ENCODE results near the gene PNP. TPM values are rescaled to one million over a fixed set of nuclear protein-coding genes. Genes with fewer than 3 reads are reported as not detected.

PNP gene
- total and polyA plus RNA-seq, 10 of the 15 experiments (the other 5 are each of a cell fraction or from before 2014, with no cell fraction given), result 103 to 215 (median 138) TPM

DNA sequence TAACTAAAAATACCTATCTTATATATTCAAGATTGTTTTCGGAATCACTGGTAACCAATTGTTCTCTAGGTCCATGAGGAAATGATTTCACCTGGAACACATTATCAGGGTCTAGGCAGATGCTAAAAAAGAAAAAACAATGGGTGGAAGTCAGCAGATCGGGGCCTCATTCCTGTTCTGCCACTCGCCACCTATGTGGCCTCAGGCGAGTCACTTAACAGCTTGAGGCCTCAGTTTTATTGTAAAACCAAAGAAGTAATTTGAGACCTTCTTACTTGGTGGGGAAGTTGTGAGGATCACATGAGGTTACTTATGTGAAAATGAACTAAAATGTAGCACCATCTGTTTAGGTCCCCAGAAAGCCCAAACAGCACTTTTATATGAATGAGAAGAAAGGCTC lies 29.9 kb downstream of the PNP start:
- CTCF ChIA-PET, result interaction anchor here (1.9 kb wide), 1 partner anchor 11 kb away, joined by 12 read pairs; no protein-coding TSS in a partner anchor

More for the DNA sequence above, 29.9 kb downstream of the PNP start:
- Histone ChIP-seq H4K20me1 (ENCODE audit: control insufficient read depth, insufficient read depth) (no peaks in the 10 kb centered on the region), H3K9me3 (replicated peaks; ENCODE audit: control insufficient read depth, insufficient read depth, low read length) (no peaks in the 10 kb centered on the region; the same call in 2 of the 3 replicates), H3K36me3 (ENCODE audit: control insufficient read depth in 2 of 2, insufficient read depth in 2 of 2, low read length in 1 of 2) (no peaks in the 10 kb centered on the region), H3K4me3 (no peak overlapping the region), H3K27me3 (replicated peaks in 1 of 2; ENCODE audit: control insufficient read depth in 2 of 2, insufficient read depth in 2 of 2, low read length in 1 of 2) (no peaks in the 10 kb centered on the region), H2AFZ (ENCODE audit: control insufficient read depth, low read depth, low read length) (no peak overlapping the region), H3K79me2 (ENCODE audit: control insufficient read depth, insufficient read depth, low read length) (no peaks in the 10 kb centered on the region), H3K4me2 (ENCODE audit: control insufficient read depth, insufficient read depth) (no peak overlapping the region), H3K9ac (ENCODE audit: control insufficient read depth, insufficient read depth, low read length) (no peak overlapping the region), H3K4me1 (ENCODE audit: control insufficient read depth, insufficient read depth, low read length) (peaks cover 8% of the 10 kb centered on the region; the same call in 1 of the 2 replicates), H3K27ac (ENCODE audit: control insufficient read depth, insufficient read depth) (no peak overlapping the region)
- BruUV-seq (replicated peaks), result no TSS peak
- ChIA-PET RAD21 (ENCODE audit: unreplicated experiment) (no interaction called here), POLR2A (no interaction called here), SMC1A (ENCODE audit: uncharacterized antibody, unreplicated experiment) (no interaction called here)
- no peak for DNase-seq (ENCODE audit: low read depth, low spot score)
- intact Hi-C loops (cut with micrococcal nuclease; ENCODE audit: unreplicated experiment) (no loop called here), in situ Hi-C loops (cut with MboI) (no loop called here)
- no peak for FAIRE-seq
- no peak for TF ChIP-seq ESRRA (IDR thresholded peaks at IDR 0.05; ENCODE audit: low read length)
- TF ChIP-seq TCF12 (IDR thresholded peaks at IDR 0.05; ENCODE audit: low read depth, low read length), result no peak
- TF ChIP-seq HDAC2 (IDR thresholded peaks at IDR 0.05), result no peak
- no peak for TF ChIP-seq ASH2L (IDR thresholded peaks at IDR 0.05; ENCODE audit: borderline replicate concordance, low read depth)
- TF ChIP-seq NRF1 (conservative IDR thresholded peaks at IDR 0.05; ENCODE audit: low read depth, low read length), result no peak
- TF ChIP-seq MTA3 (IDR thresholded peaks at IDR 0.05; ENCODE audit: borderline replicate concordance, low read length), result no peak
- TF ChIP-seq BACH1 (IDR thresholded peaks at IDR 0.05; ENCODE audit: borderline replicate concordance), result no peak
- no peak for TF ChIP-seq DPF2 (IDR thresholded peaks at IDR 0.05)
- TF ChIP-seq PAX5 (IDR thresholded peaks at IDR 0.05; ENCODE audit: borderline replicate concordance, low read depth, low read length), result no peak
- no peak for TF ChIP-seq IRF3 (IDR thresholded peaks at IDR 0.05)
- TF ChIP-seq ZNF384 (IDR thresholded peaks at IDR 0.05; ENCODE audit: borderline replicate concordance, low read depth, low read length), result no peak
- no peak for TF ChIP-seq SUPT20H (IDR thresholded peaks at IDR 0.05; ENCODE audit: borderline replicate concordance, control insufficient read depth, low read depth, low read length)
- no peak for TF ChIP-seq HDAC6 (IDR thresholded peaks at IDR 0.05; ENCODE audit: unreplicated experiment)
- no peak for TF ChIP-seq CHD2 (IDR thresholded peaks at IDR 0.05; ENCODE audit: borderline replicate concordance, low read depth, low read length)
- TF ChIP-seq, protein P1, sequence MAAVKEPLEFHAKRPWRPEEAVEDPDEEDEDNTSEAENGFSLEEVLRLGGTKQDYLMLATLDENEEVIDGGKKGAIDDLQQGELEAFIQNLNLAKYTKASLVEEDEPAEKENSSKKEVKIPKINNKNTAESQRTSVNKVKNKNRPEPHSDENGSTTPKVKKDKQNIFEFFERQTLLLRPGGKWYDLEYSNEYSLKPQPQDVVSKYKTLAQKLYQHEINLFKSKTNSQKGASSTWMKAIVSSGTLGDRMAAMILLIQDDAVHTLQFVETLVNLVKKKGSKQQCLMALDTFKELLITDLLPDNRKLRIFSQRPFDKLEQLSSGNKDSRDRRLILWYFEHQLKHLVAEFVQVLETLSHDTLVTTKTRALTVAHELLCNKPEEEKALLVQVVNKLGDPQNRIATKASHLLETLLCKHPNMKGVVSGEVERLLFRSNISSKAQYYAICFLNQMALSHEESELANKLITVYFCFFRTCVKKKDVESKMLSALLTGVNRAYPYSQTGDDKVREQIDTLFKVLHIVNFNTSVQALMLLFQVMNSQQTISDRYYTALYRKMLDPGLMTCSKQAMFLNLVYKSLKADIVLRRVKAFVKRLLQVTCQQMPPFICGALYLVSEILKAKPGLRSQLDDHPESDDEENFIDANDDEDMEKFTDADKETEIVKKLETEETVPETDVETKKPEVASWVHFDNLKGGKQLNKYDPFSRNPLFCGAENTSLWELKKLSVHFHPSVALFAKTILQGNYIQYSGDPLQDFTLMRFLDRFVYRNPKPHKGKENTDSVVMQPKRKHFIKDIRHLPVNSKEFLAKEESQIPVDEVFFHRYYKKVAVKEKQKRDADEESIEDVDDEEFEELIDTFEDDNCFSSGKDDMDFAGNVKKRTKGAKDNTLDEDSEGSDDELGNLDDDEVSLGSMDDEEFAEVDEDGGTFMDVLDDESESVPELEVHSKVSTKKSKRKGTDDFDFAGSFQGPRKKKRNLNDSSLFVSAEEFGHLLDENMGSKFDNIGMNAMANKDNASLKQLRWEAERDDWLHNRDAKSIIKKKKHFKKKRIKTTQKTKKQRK (IDR thresholded peaks at IDR 0.05; ENCODE audit: low read depth, low read length), result no peak
- TF ChIP-seq NFYA (IDR thresholded peaks at IDR 0.05; ENCODE audit: borderline replicate concordance, low read depth, low read length), result no peak
- TF ChIP-seq CHD1 (IDR thresholded peaks at IDR 0.05; ENCODE audit: low read depth, low read length), result no peak
- ATAC-seq, result no peak; the same call in 2 of the 3 replicates
- 80% methylated on average over 4 of the region's 4 CpGs for WGBS (ENCODE audit: insufficient coverage, insufficient replicate concordance, low lambda C conversion rate, missing lambda C conversion rate)
